Measurements from ENCODE around the gene MICAL3.

- TF ChIP-seq, protein P1, sequence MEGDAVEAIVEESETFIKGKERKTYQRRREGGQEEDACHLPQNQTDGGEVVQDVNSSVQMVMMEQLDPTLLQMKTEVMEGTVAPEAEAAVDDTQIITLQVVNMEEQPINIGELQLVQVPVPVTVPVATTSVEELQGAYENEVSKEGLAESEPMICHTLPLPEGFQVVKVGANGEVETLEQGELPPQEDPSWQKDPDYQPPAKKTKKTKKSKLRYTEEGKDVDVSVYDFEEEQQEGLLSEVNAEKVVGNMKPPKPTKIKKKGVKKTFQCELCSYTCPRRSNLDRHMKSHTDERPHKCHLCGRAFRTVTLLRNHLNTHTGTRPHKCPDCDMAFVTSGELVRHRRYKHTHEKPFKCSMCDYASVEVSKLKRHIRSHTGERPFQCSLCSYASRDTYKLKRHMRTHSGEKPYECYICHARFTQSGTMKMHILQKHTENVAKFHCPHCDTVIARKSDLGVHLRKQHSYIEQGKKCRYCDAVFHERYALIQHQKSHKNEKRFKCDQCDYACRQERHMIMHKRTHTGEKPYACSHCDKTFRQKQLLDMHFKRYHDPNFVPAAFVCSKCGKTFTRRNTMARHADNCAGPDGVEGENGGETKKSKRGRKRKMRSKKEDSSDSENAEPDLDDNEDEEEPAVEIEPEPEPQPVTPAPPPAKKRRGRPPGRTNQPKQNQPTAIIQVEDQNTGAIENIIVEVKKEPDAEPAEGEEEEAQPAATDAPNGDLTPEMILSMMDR (IDR thresholded peaks at IDR 0.05) = no peak
- TF ChIP-seq EP300 (IDR thresholded peaks at IDR 0.05) = no peak
Measured at GRCh38 chr22:17868771-17869170, 155.6 kb downstream of the MICAL3 start.

Data from tibial nerve (tissue), 4 donors.